Left renal cortex interstitium (tissue), 4 donors: ENCODE data around the gene BNIP3. TPM values are rescaled to one million over a fixed set of nuclear protein-coding genes. Genes with fewer than 3 reads are reported as not detected.

Source experiments
- DNase-seq, 4 donors: peaks; one replicate each; pipeline ENCODE4 v3.0.0-alpha.2; 2013; ENCODE audit warnings: low read depth in 4 of 4, low spot score in 2 of 4, missing footprints in 1 of 4
- polyA plus RNA-seq, 4 donors: library from polyadenylated mRNA; unstranded; fragments of 120-200 nt; gene quantifications; one replicate each; pipeline ENCODE4 v1.2.1, GENCODE V29; 2013; ENCODE audit not compliant: insufficient read length in 4 of 4

The BNIP3 gene
- polyA plus RNA-seq, 4 donors, result 67.2 to 86.7 (median 75.9) TPM

- DNase-seq, result no peak
These were observed 1.9 kb downstream of the BNIP3 start for GRCh38 chr10:131979821-131980270.

- DNase-seq, result no peak
These were observed 2.4 kb downstream of the BNIP3 start for GRCh38 chr10:131979336-131979735.

- DNase-seq, result no peak
These were observed 2.9 kb downstream of the BNIP3 start for GRCh38 chr10:131978851-131979250.

GRCh38 chr10:131978366-131978765 is 3.4 kb downstream of the BNIP3 start:
- no peak for DNase-seq

GRCh38 chr10:131977323-131978096 is 4.2 kb downstream of the BNIP3 start:
- no peak for DNase-seq

- no peak for DNase-seq
These were observed 5.9 kb downstream of the BNIP3 start for GRCh38 chr10:131975796-131976195.

- DNase-seq, result no peak
These were observed 6.7 kb downstream of the BNIP3 start for GRCh38 chr10:131975003-131975402.

- no peak for DNase-seq
These were observed 7.5 kb downstream of the BNIP3 start for GRCh38 chr10:131974034-131974817.

- DNase-seq, result no peak
These were observed 8.4 kb downstream of the BNIP3 start for GRCh38 chr10:131973160-131973951.

- peak in 1 of 4 donors; percentile 62 for DNase-seq
These were observed 9.2 kb downstream of the BNIP3 start for GRCh38 chr10:131972474-131973071.

GRCh38 chr10:131971591-131971990 is 10.1 kb downstream of the BNIP3 start:
- no peak for DNase-seq

- no peak for DNase-seq
These were observed 10.8 kb downstream of the BNIP3 start for GRCh38 chr10:131970946-131971345.

- DNase-seq, result no peak
These were observed 12.8 kb downstream of the BNIP3 start for GRCh38 chr10:131968949-131969348.

- no peak for DNase-seq
These were observed 17.4 kb downstream of the BNIP3 start for GRCh38 chr10:131964298-131964697.

- no peak for DNase-seq
These were observed 17.9 kb downstream of the BNIP3 start for GRCh38 chr10:131963811-131964210.

GRCh38 chr10:131963350-131963749 is 18.4 kb downstream of the BNIP3 start:
- no peak for DNase-seq

- no peak for DNase-seq
These were observed 19.7 kb downstream of the BNIP3 start for GRCh38 chr10:131961777-131962662.

- DNase-seq, result no peak
These were observed 20.5 kb downstream of the BNIP3 start for GRCh38 chr10:131961047-131961776.

- DNase-seq, result no peak
These were observed 21.1 kb downstream of the BNIP3 start for GRCh38 chr10:131960631-131961046.
